Naive thymus-derived CD4-positive, alpha-beta T cell (primary cell): ENCODE measurements around the gene GGTA1. TPM values are rescaled to one million over a fixed set of nuclear protein-coding genes. Genes with fewer than 3 reads are reported as not detected.
"Not testable (repeated sequence)": the region's sequence is repeated elsewhere in the genome, so short reads cannot be mapped to it uniquely, and the experiment has no call there.

Experiments
- ATAC-seq: fragments of 150-1000 bp; cut with Tn5 transposase; 2 replicates; pipeline ENCODE4 v1.10.0; 2021; ENCODE audit warnings: mild to moderate bottlenecking, moderate library complexity
- CTCF ChIA-PET: fragments of 350-600 bp; sonication (Branson Sonifier 250); formaldehyde crosslinking; loops from one replicate; lab custom pipeline; 2021; ENCODE audit warnings: antibody characterized with exemption; lab: Charles Lee
- POLR2A ChIA-PET: fragments of 350-600 bp; sonication (Branson Sonifier 250); formaldehyde crosslinking; loops from one replicate; lab custom pipeline; 2021; ENCODE audit warnings: antibody characterized with exemption, inconsistent platforms; lab: Charles Lee
- DNase-seq, 9 donors: peaks; one replicate each; pipeline versions ENCODE4 v3.0.0 to v3.0.0-alpha.2; 2020 to 2022; ENCODE audit warnings: mixed read lengths in 1 of 9
- H3K27ac ChIP-seq: one replicate; pipeline ENCODE4 v1.7.0; 2013; ENCODE audit warnings: mild to moderate bottlenecking, low read depth, low read length, moderate library complexity
- H3K27me3 ChIP-seq, 2 donors: one replicate each; pipeline ENCODE4 v1.7.0; 2013; ENCODE audit warnings: low read length in 2 of 2, mild to moderate bottlenecking in 2 of 2, moderate library complexity in 2 of 2; ENCODE audit not compliant: control insufficient read depth in 2 of 2, insufficient read depth in 2 of 2
- H3K36me3 ChIP-seq, 3 experiments: 1 replicate in 2 of 3; 2 replicates in 1 of 3; pipeline ENCODE4 v1.7.0; 2013; ENCODE audit warnings: low read length in 3 of 3, mild to moderate bottlenecking in 3 of 3, moderate library complexity in 1 of 3; ENCODE audit not compliant: insufficient read depth in 3 of 3, control insufficient read depth in 2 of 3
- H3K4me1 ChIP-seq, 2 donors: one replicate each; pipeline ENCODE4 v1.7.0; 2013; ENCODE audit warnings: low read length in 2 of 2, mild to moderate bottlenecking in 2 of 2, moderate library complexity in 1 of 2; ENCODE audit not compliant: control insufficient read depth in 2 of 2, insufficient read depth in 2 of 2
- H3K4me3 ChIP-seq: 2 replicates; pipeline ENCODE4 v1.7.0; 2013; ENCODE audit warnings: mild to moderate bottlenecking, low read length
- H3K9me3 ChIP-seq, 3 experiments: 1 replicate in 2 of 3; 2 replicates in 1 of 3; pipeline ENCODE4 v1.7.0; 2013; ENCODE audit warnings: low read length in 3 of 3; ENCODE audit not compliant: control insufficient read depth in 2 of 3
- H3K27ac Mint-ChIP-seq, 9 donors: one replicate each; pipeline ENCODE4 v1.8.0; 2020 to 2022; ENCODE audit warnings: mixed read lengths in 9 of 9, mild to moderate bottlenecking in 8 of 9, moderate library complexity in 5 of 9, inconsistent platforms in 2 of 9
- H3K27me3 Mint-ChIP-seq, 5 donors: one replicate each; pipeline ENCODE4 v1.8.0; 2021 to 2022; ENCODE audit warnings: mixed read lengths in 5 of 5, mild to moderate bottlenecking in 1 of 5
- H3K36me3 Mint-ChIP-seq, 5 donors: one replicate each; pipeline ENCODE4 v1.8.0; 2020 to 2022; ENCODE audit warnings: mixed read lengths in 5 of 5, mild to moderate bottlenecking in 3 of 5, inconsistent platforms in 1 of 5
- H3K4me1 Mint-ChIP-seq, 7 donors: one replicate each; pipeline ENCODE4 v1.8.0; 2020 to 2022; ENCODE audit warnings: mixed read lengths in 7 of 7, mild to moderate bottlenecking in 3 of 7, inconsistent platforms in 1 of 7
- H3K4me3 Mint-ChIP-seq, 10 donors: one replicate each; pipeline ENCODE4 v1.8.0; 2020 to 2022; ENCODE audit warnings: mild to moderate bottlenecking in 10 of 10, mixed read lengths in 10 of 10, moderate library complexity in 6 of 10, inconsistent platforms in 2 of 10
- H3K9me3 Mint-ChIP-seq, 11 donors: one replicate each; pipeline ENCODE4 v1.8.0; 2020 to 2022; ENCODE audit warnings: mixed read lengths in 11 of 11, mild to moderate bottlenecking in 4 of 11, inconsistent platforms in 1 of 11, moderate library complexity in 1 of 11
- intact Hi-C, 2 donors: fragments of 100-400 bp; cut with micrococcal nuclease; formaldehyde crosslinking; loops; one replicate each; pipeline ENCODE4 v1.15.1; 2023
- polyA plus RNA-seq, 2 donors: library from polyadenylated mRNA; unstranded; fragments of 300-500 nt; fragmentation: Illumina TruSeq; gene quantifications; one replicate each; pipeline ENCODE4 v1.2.3, GENCODE V29; 2021
- total RNA-seq, 6 experiments: library from RNA in 5 of 6; stranded (reverse) in 5 of 6; gene quantifications; 1 replicate in 5 of 6; 2 replicates in 1 of 6; pipeline ENCODE4 v1.2.3 and lab custom pipeline; 2021 to 2026

GGTA1 gene
- total and polyA plus RNA-seq, 7 experiments from 2014 or later: 1.2 TPM; not detected in 6

DNA sequence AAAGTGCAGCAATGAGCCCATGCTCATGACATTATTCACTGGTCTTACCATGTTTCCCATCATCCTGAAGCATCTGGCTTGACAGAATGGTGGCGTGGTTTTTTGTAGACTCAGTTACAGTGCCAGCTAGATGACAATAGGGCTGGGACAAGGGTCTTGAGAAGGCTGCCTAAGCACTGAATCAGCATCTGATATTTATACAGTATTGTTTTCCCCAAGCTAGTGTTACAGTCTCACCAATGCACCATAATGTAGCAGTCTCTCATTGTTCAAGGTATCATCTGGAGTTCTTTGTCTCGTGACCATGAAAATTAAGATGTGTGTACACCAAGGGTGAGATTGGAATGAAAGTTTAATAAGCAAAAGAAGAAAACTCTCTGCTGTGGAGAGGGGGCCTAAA lies 19.0 kb upstream of the GGTA1 start:
- H3K4me1 Mint-ChIP-seq: no peaks in the 10 kb centered on the region
- H3K9me3 Mint-ChIP-seq: peaks cover 0 to 10% (median 5%) of the 10 kb centered on the region in 11 donors
- peak overlapping the region in 1 of 9 donors; percentile 38 for H3K27ac Mint-ChIP-seq
- ChIA-PET CTCF (no interaction called here), POLR2A (no interaction called here)
- Histone ChIP-seq H3K27me3 (no peaks in the 10 kb centered on the region), H3K4me1 (no peaks in the 10 kb centered on the region), H3K27ac (no peak overlapping the region), H3K4me3 (no peak overlapping the region), H3K36me3 (no peaks in the 10 kb centered on the region), H3K9me3 (no peaks in the 10 kb centered on the region)
- H3K27me3 Mint-ChIP-seq: peaks cover 7 to 18% (median 14%) of the 10 kb centered on the region in 5 donors
- H3K4me3 Mint-ChIP-seq: no peak overlapping the region
- no peak for DNase-seq
- intact Hi-C loops: no loop called here
- peaks cover 0 to 7% (median 0%) of the 10 kb centered on the region in 5 donors for H3K36me3 Mint-ChIP-seq
- ATAC-seq: no peak

DNA sequence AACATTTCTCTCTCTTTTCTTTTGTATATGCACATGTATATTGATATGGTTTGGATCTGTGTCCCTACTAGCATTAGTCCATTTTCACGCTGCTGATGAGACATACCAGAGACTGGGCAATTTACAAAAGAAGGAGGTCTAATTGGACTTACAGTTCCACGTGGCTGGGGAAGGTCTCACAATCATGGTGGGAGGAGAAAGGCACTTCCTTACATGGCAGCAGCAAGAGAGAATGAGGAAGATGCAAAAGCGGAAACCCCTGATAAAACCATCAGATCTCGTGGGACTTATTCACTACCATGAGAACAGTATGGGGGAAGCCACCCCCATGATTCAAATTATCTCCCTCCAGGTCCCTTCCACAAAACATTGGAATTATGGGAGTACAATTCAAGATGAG lies 13.5 kb upstream of the GGTA1 start:
- POLR2A ChIA-PET, H3K36me3 ChIP-seq, H3K4me1 ChIP-seq, H3K27me3 ChIP-seq, H3K4me1 Mint-ChIP-seq, H3K9me3 ChIP-seq, H3K4me3 Mint-ChIP-seq, DNase-seq, H3K27ac Mint-ChIP-seq, ATAC-seq, CTCF ChIA-PET, H3K4me3 ChIP-seq, H3K9me3 Mint-ChIP-seq, intact Hi-C loops, H3K36me3 Mint-ChIP-seq, H3K27ac ChIP-seq: not testable (repeated sequence)
- H3K27me3 Mint-ChIP-seq: peaks cover 4 to 11% (median 8%) of the 10 kb centered on the region in 5 donors

DNA sequence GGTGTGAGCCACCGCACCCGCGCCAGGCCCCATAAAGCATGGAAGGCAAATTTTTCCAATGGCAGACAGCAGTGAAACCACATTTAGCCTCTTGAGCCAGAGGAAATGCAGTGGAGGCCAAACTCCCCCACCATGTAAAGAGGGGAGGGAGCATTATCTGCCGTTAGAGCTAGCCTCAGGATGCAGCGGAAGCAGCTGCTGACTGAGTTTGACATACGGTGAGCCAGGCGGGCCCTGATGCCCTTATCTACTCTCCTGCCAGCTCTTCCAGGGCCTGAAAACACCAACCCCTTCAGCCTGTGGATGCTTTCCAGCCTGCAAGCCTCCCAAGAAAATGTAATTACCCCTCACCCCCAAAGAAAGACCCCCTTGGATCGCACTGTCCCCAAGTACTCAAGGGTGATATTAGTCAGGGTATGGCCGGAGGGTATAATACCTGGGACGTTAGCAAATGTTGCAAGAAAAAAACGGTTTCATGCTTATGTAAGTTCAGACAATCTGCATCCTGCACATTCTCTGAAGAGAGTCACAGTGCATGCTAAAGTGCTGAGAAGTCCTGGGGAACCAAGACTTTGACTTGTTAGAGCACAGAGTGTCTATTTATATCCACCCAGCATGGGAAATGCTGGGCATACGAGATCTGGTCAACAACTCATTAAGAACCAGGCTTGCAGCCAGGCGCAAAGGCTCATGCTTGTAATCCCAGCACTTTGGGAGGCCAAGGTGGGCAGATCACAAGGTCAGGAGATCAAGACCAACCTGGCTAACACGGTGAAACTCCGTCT lies 11.3 kb upstream of the GGTA1 start:
- H3K27ac Mint-ChIP-seq: no peak overlapping the region
- ChIA-PET CTCF (no interaction called here), POLR2A (no interaction called here)
- peaks cover 0 to 5% (median 0%) of the 10 kb centered on the region in 11 donors for H3K9me3 Mint-ChIP-seq
- H3K36me3 Mint-ChIP-seq: peaks cover 0 to 7% (median 0%) of the 10 kb centered on the region in 5 donors
- H3K27me3 Mint-ChIP-seq: peaks cover 4 to 9% (median 7%) of the 10 kb centered on the region in 5 donors
- no peaks in the 10 kb centered on the region for H3K4me1 Mint-ChIP-seq
- no peak overlapping the region for H3K4me3 Mint-ChIP-seq
- H3K36me3 ChIP-seq: no peaks in the 10 kb centered on the region
- H3K4me3 ChIP-seq: no peak overlapping the region
- intact Hi-C loops: no loop called here
- no peak overlapping the region for H3K27ac ChIP-seq
- H3K9me3 ChIP-seq: no peaks in the 10 kb centered on the region
- H3K27me3 ChIP-seq: no peaks in the 10 kb centered on the region
- ATAC-seq: no peak
- H3K4me1 ChIP-seq: no peaks in the 10 kb centered on the region
- no peak for DNase-seq

DNA sequence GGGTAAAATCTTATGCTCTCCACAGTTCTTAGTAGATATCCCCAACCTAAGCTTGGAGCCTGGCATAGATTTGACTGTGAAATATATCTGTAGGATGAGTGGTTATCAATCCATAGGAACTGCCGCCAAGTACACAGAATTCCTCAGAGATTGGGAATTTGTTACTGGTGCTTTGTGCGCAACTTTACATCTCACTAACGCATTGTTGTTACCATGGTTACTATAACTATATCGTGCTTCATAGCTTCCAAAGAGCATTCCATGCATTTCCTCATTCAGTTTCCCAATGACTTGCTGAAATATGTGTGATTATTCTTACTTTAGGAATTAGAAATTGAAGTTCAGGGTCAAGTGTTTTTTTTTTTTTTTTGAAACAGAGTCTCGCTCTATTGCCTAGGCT lies 9.5 kb upstream of the GGTA1 start:
- intact Hi-C loops: no loop called here
- H3K36me3 ChIP-seq: no peaks in the 10 kb centered on the region
- Mint-ChIP-seq H3K9me3 (peaks cover 0 to 5% (median 0%) of the 10 kb centered on the region in 11 donors), H3K36me3 (peaks cover 0 to 3% (median 0%) of the 10 kb centered on the region in 5 donors), H3K27ac (no peak overlapping the region), H3K27me3 (peaks cover 7 to 20% (median 11%) of the 10 kb centered on the region in 5 donors), H3K4me3 (no peak overlapping the region), H3K4me1 (no peaks in the 10 kb centered on the region)
- no peaks in the 10 kb centered on the region for H3K27me3 ChIP-seq
- no peaks in the 10 kb centered on the region for H3K4me1 ChIP-seq
- POLR2A ChIA-PET: no interaction called here
- H3K9me3 ChIP-seq: no peaks in the 10 kb centered on the region
- CTCF ChIA-PET: no interaction called here
- H3K27ac ChIP-seq: no peak overlapping the region
- DNase-seq (no peak), ATAC-seq (no peak)
- H3K4me3 ChIP-seq: no peak overlapping the region

DNA sequence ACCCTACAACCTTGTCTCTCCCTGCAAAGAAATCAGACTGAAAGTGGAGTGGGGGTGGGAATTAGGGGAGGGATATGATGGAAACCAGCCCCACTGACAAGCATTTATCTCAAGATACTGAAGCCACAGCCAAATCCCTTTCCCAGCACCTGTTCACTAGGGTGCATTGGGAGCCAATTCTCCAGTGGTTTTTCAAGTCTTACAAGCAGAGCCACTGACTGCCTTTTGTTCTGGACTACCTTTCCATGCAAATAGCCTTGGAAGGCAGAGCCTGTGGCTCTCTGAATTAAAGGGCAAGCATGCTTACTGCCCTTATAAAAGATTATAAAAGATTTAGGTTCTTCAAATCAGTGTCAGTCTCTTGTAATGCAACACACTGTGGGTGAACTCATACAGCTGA lies 8.8 kb upstream of the GGTA1 start:
- Mint-ChIP-seq H3K27ac (no peak overlapping the region), H3K4me3 (no peak overlapping the region), H3K4me1 (no peaks in the 10 kb centered on the region), H3K27me3 (peaks cover 10 to 25% (median 14%) of the 10 kb centered on the region in 5 donors), H3K36me3 (peaks cover 0 to 6% (median 0%) of the 10 kb centered on the region in 5 donors), H3K9me3 (peaks cover 0 to 5% (median 0%) of the 10 kb centered on the region in 11 donors)
- ChIA-PET CTCF (no interaction called here), POLR2A (no interaction called here)
- no peak overlapping the region for H3K4me3 ChIP-seq
- intact Hi-C loops: no loop called here
- H3K27ac ChIP-seq: no peak overlapping the region
- no peaks in the 10 kb centered on the region for H3K27me3 ChIP-seq
- ATAC-seq (no peak), DNase-seq (no peak)
- H3K9me3 ChIP-seq: no peaks in the 10 kb centered on the region
- H3K4me1 ChIP-seq: no peaks in the 10 kb centered on the region
- no peaks in the 10 kb centered on the region for H3K36me3 ChIP-seq

DNA sequence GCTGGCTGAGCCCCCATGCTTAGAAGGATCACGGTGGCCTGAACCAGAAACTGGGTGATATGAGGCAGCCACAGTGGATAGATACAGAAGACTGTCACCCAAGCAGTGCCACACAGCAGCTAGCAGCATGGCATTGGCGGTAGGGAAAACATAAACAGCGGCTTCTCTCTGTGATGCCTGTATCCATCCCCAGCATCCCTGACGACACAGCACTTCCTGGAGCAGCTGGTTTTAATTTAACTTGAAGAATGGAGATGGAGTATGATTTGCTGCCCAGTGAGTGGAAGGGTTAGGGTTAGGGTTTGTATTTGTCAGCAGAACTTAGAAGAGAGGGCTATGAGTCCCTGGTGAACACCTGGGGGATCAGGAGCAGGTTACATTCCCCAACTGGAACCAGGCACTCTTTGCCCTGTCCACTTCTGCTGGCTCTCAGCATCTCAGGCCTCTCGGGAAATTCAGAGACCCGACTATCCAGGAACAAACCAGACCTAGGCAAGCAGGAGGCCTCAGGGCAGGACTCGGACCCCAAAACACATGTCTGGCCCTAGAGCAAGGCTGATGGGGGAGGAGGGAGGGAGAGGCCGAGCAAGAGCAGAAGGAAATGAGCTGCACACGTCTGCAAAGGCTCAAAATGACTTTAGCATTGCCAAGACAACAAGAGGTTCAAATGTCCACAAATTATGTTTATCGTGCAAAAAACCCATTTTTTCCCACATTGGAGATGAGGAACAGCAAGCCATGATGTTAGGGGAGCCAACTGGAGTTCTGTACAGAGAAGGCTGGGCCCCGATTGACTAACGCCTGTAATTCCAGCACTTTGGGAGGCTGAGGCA lies 6.5 kb upstream of the GGTA1 start:
- CTCF ChIA-PET: no interaction called here
- H3K4me1 Mint-ChIP-seq: peaks cover 0 to 8% (median 0%) of the 10 kb centered on the region in 7 donors
- H3K27me3 ChIP-seq: no peaks in the 10 kb centered on the region

More for the DNA sequence above, 6.5 kb upstream of the GGTA1 start:
- DNase-seq (no peak), ATAC-seq (no peak)
- Histone ChIP-seq H3K4me3 (no peak overlapping the region), H3K27ac (no peak overlapping the region), H3K4me1 (no peaks in the 10 kb centered on the region), H3K36me3 (no peaks in the 10 kb centered on the region), H3K9me3 (no peaks in the 10 kb centered on the region)
- Mint-ChIP-seq H3K36me3 (peaks cover 0 to 6% (median 0%) of the 10 kb centered on the region in 5 donors), H3K27ac (no peak overlapping the region), H3K9me3 (peaks cover 0 to 1% (median 0%) of the 10 kb centered on the region in 11 donors), H3K4me3 (no peak overlapping the region), H3K27me3 (peaks cover 22 to 37% (median 23%) of the 10 kb centered on the region in 5 donors)
- intact Hi-C loops: no loop called here
- POLR2A ChIA-PET: no interaction called here
